Adrenal gland (tissue), 12 donors: ENCODE measurements around the gene PLA2G4B. TPM values are rescaled to one million over a fixed set of nuclear protein-coding genes. Genes with fewer than 3 reads are reported as not detected.

Source experiments
- DNase-seq, 7 donors: peaks; one replicate each; pipeline ENCODE4 v3.0.0-alpha.2; 2019 to 2020
- H3K27ac ChIP-seq, 5 donors: fragments of 200-600 bp; sonication (generic) in 4 of 5; 1 replicate in 3 of 5; 2 replicates in 2 of 5; pipeline versions ENCODE4 v1.5.1 to v1.8.0; 2016 to 2020; ENCODE audit warnings: mild to moderate bottlenecking in 1 of 5
- H3K27me3 ChIP-seq: fragments of 200-600 bp; 2 replicates; pipeline ENCODE4 v1.8.0; 2021
- H3K36me3 ChIP-seq, 2 donors: fragments of 200-600 bp; replicated peaks in 1 of 2; 1 replicate in 1 of 2; 2 replicates in 1 of 2; pipeline versions ENCODE4 v1.5.1 to v1.8.0; 2018 to 2022
- H3K4me1 ChIP-seq, 2 donors: fragments of 200-600 bp; replicated peaks in 1 of 2; 1 replicate in 1 of 2; 2 replicates in 1 of 2; pipeline versions ENCODE4 v1.5.1 to v1.8.0; 2018 to 2021
- H3K4me3 ChIP-seq, 4 donors: fragments of 200-600 bp; sonication (generic) in 3 of 4; one replicate each; pipeline ENCODE4 v1.5.1; 2016 to 2018
- H3K9me3 ChIP-seq, 3 donors: fragments of 200-600 bp; sonication (generic) in 1 of 3; replicated peaks in 1 of 3; 1 replicate in 2 of 3; 2 replicates in 1 of 3; pipeline versions ENCODE4 v1.5.1 to v1.8.0; 2016 to 2021
- CTCF ChIP-seq, 6 experiments: fragments of 450-650 bp in 4 of 6; fragments of 200-600 bp in 2 of 6; sonication (generic) in 1 of 6; IDR thresholded peaks; 1 replicate in 5 of 6; 2 replicates in 1 of 6; pipeline versions ENCODE4 v1.5.1 to v1.8.0; 2016 to 2021; ENCODE audit warnings: antibody characterized with exemption in 6 of 6, mild to moderate bottlenecking in 2 of 6, moderate library complexity in 1 of 6
- POLR2A ChIP-seq, 2 donors: fragments of 450-650 bp; IDR thresholded peaks; one replicate each; pipeline ENCODE4 v1.6.1; 2017; ENCODE audit warnings: antibody characterized with exemption in 2 of 2, mild to moderate bottlenecking in 2 of 2, moderate library complexity in 1 of 2
- WGBS, 4 donors: extraction: QIAGEN DNeasy Blood & Tissue Kit in 2 of 4; methylation state at CpG; one replicate each; pipeline versions ENCODE4 v1.1.5 to v1.1.7; 2013 to 2017; 5-methylcytosine and 5-hydroxymethylcytosine counted together
- intact Hi-C, 2 donors: fragments of 100-400 bp; cut with DNase I; formaldehyde crosslinking; loops; one replicate each; pipeline versions ENCODE4 v1.14.1 to v1.15.0; 2022 to 2023
- polyA plus RNA-seq, 3 donors: library from polyadenylated mRNA; stranded (reverse); fragments of 200-250 nt in 2 of 3; fragments of 350-450 nt in 1 of 3; fragmentation: Illumina TruSeq in 1 of 3; extraction: RNeasy Lipid Tissue Mini Kit (QIAGEN cat#74804) in 1 of 3; gene quantifications; one replicate each; pipeline ENCODE4 v1.2.3, GENCODE V29; 2013 to 2014
- total RNA-seq, 9 donors: library from RNA; depleted of rRNA in 4 of 9; stranded (reverse); fragments of >200 nt in 4 of 9; fragments of 120-200 nt in 1 of 9; fragmentation: NEBNext Ultra II Directional in 1 of 9; extraction: Animal tissue kit (Norgen Biotek cat#: 25700) in 1 of 9; gene quantifications; one replicate each; pipeline versions ENCODE4 v1.1.0 to v1.2.4, GENCODE V29; 2013 to 2023
- donor health status: healthy with polysubstance abuse.
- donor health status: Bipolar disorder and iron deficiency.
- donor health status: DM: yes; HTN: yes; CAD: no.
- donor health status: DM: no; HTN: no; CAD: no.
- donor health status: DM: no; HTN: no; CAD: no.
- donor health status: DM: yes; HTN: yes; CAD: no.

PLA2G4B gene
- total and polyA plus RNA-seq, 12 donors, result 0.35 to 26.4 (median 4.9) TPM

GRCh38 chr15:41853831-41854230 lies 15.2 kb downstream of the PLA2G4B start:
- TF ChIP-seq CTCF (IDR thresholded peaks at IDR 0.05) (no peak), POLR2A (IDR thresholded peaks at IDR 0.05) (no peak)
- H3K27me3 ChIP-seq, result no peaks in the 10 kb centered on the region
- no peak for DNase-seq
- no peaks in the 10 kb centered on the region for H3K36me3 ChIP-seq
- H3K4me1 ChIP-seq, result no peaks in the 10 kb centered on the region
- no peak overlapping the region for H3K27ac ChIP-seq
- WGBS, 4 donors, result 60 to 87% (median 81%) methylated on average over 4 to 10 of the region's 10 CpGs; no CpG with 5 or more reads in 1 of the 4 donors
- H3K4me3 ChIP-seq, result no peak overlapping the region
- intact Hi-C loops, result no loop called here
- H3K9me3 ChIP-seq, result no peaks in the 10 kb centered on the region

GRCh38 chr15:41854443-41854842 lies 15.8 kb downstream of the PLA2G4B start:
- Histone ChIP-seq H3K4me3 (no peak overlapping the region), H3K27me3 (no peaks in the 10 kb centered on the region), H3K36me3 (no peaks in the 10 kb centered on the region), H3K4me1 (no peaks in the 10 kb centered on the region), H3K9me3 (no peaks in the 10 kb centered on the region), H3K27ac (no peak overlapping the region)
- no peak for DNase-seq
- TF ChIP-seq CTCF (IDR thresholded peaks at IDR 0.05) (no peak), POLR2A (IDR thresholded peaks at IDR 0.05) (no peak)
- WGBS, 4 donors, result 92 to 99% (median 96%) methylated on average over 6 to 9 of the region's 9 CpGs
- intact Hi-C loops, result no loop called here

GRCh38 chr15:41855261-41855961 lies 16.8 kb downstream of the PLA2G4B start:
- no peaks in the 10 kb centered on the region for H3K9me3 ChIP-seq
- H3K27ac ChIP-seq, result no peak overlapping the region
- no peak for TF ChIP-seq POLR2A (IDR thresholded peaks at IDR 0.05)
- no peak for TF ChIP-seq CTCF (IDR thresholded peaks at IDR 0.05)
- intact Hi-C loops, result no loop called here
- H3K36me3 ChIP-seq, result no peaks in the 10 kb centered on the region
- 79 to 87% (median 81%) methylated on average over 7 to 30 of the region's 30 CpGs for WGBS, 4 donors
- H3K4me3 ChIP-seq, result no peak overlapping the region
- H3K4me1 ChIP-seq, result no peaks in the 10 kb centered on the region
- H3K27me3 ChIP-seq, result no peaks in the 10 kb centered on the region
- DNase-seq, result no peak

- H3K27me3 ChIP-seq, result no peaks in the 10 kb centered on the region
- no peak for DNase-seq
- WGBS, 4 donors, result 85 to 92% (median 89%) methylated on average over 10 to 17 of the region's 17 CpGs
- no peak overlapping the region for H3K4me3 ChIP-seq
- H3K9me3 ChIP-seq, result no peaks in the 10 kb centered on the region
- no peaks in the 10 kb centered on the region for H3K4me1 ChIP-seq
- TF ChIP-seq CTCF (IDR thresholded peaks at IDR 0.05), result no peak
- TF ChIP-seq POLR2A (IDR thresholded peaks at IDR 0.05), result no peak
- H3K27ac ChIP-seq, result no peak overlapping the region
- no peaks in the 10 kb centered on the region for H3K36me3 ChIP-seq
- intact Hi-C loops, result no loop called here
Measured at GRCh38 chr15:41856262-41856661, 17.6 kb downstream of the PLA2G4B start.
